ENCODE data around the gene CXCL6.

- TF ChIP-seq RAD21 (IDR thresholded peaks at IDR 0.05; ENCODE audit: low read length) (no peak), TAF1 (IDR thresholded peaks at IDR 0.05; ENCODE audit: borderline replicate concordance, low read depth, low read length) (no peak), RXRA (IDR thresholded peaks at IDR 0.05; ENCODE audit: borderline replicate concordance, low read depth) (no peak), MXI1 (IDR thresholded peaks at IDR 0.05; ENCODE audit: low read depth, low read length) (no peak), SIN3A (IDR thresholded peaks at IDR 0.05; ENCODE audit: borderline replicate concordance, low read depth, low read length) (no peak), YY1 (IDR thresholded peaks at IDR 0.05; ENCODE audit: low read depth) (no peak), REST (IDR thresholded peaks at IDR 0.05; ENCODE audit: low read depth, low read length) (no peak), USF2 (IDR thresholded peaks at IDR 0.05; ENCODE audit: borderline replicate concordance, low read depth, low read length) (no peak), POLR2AphosphoS5 (IDR thresholded peaks at IDR 0.05; ENCODE audit: low read depth, low read length) (no peak)
- TF ChIP-seq, protein P1, sequence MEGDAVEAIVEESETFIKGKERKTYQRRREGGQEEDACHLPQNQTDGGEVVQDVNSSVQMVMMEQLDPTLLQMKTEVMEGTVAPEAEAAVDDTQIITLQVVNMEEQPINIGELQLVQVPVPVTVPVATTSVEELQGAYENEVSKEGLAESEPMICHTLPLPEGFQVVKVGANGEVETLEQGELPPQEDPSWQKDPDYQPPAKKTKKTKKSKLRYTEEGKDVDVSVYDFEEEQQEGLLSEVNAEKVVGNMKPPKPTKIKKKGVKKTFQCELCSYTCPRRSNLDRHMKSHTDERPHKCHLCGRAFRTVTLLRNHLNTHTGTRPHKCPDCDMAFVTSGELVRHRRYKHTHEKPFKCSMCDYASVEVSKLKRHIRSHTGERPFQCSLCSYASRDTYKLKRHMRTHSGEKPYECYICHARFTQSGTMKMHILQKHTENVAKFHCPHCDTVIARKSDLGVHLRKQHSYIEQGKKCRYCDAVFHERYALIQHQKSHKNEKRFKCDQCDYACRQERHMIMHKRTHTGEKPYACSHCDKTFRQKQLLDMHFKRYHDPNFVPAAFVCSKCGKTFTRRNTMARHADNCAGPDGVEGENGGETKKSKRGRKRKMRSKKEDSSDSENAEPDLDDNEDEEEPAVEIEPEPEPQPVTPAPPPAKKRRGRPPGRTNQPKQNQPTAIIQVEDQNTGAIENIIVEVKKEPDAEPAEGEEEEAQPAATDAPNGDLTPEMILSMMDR (IDR thresholded peaks at IDR 0.05) = no peak
These were observed 16.8 kb downstream of the CXCL6 start, which contains the start of gene PF4V1 for GRCh38 chr4:73853246-73853704.
